ENCODE results near the gene CFAP410. TPM values are rescaled to one million over a fixed set of nuclear protein-coding genes. Genes with fewer than 3 reads are reported as not detected.
A peak's percentile ranks its signal among the peaks of the same experiment; 100 is the strongest.

CFAP410 gene
- total and polyA plus RNA-seq, 12 donors: 10.9 to 34.7 (median 13.9) TPM

DNA sequence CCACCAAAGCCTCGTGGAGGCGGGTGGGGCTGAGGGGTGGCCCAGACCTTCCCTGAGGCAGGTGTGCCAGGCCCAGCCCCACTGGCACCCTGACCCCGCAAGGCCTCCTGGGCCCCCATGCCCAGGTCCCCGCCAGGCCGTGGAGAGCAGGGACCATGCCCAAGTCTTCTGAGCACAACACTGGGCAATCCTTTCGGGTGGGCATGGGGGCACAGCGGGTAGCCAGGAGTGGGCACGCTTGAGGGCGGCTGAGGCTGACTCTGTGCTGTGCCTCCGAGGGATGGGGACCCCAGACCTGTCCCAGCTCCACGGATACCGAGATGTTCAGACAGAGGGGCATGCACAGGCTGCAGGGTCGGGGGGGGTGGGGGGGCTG lies 12.9 kb downstream of the CFAP410 start:
- no peak for ATAC-seq
- DNase-seq: no peak
- Histone ChIP-seq H3K4me1 (no peaks in the 10 kb centered on the region), H3K27ac (no peak overlapping the region), H3K27me3 (no peaks in the 10 kb centered on the region), H3K4me3 (no peak overlapping the region), H3K9me3 (no peaks in the 10 kb centered on the region), H3K36me3 (peaks cover 0 to 87% (median 43%) of the 10 kb centered on the region in 9 donors)
- intact Hi-C loops (cut with DNase I): loop anchor here in 1 of 10 donors (10.0 kb wide), 1 partner anchor 291 kb away; no protein-coding TSS in a partner anchor
- 88 to 94% methylated on average over 13 of the region's 13 CpGs for WGBS, 2 donors
- TF ChIP-seq, protein P1, sequence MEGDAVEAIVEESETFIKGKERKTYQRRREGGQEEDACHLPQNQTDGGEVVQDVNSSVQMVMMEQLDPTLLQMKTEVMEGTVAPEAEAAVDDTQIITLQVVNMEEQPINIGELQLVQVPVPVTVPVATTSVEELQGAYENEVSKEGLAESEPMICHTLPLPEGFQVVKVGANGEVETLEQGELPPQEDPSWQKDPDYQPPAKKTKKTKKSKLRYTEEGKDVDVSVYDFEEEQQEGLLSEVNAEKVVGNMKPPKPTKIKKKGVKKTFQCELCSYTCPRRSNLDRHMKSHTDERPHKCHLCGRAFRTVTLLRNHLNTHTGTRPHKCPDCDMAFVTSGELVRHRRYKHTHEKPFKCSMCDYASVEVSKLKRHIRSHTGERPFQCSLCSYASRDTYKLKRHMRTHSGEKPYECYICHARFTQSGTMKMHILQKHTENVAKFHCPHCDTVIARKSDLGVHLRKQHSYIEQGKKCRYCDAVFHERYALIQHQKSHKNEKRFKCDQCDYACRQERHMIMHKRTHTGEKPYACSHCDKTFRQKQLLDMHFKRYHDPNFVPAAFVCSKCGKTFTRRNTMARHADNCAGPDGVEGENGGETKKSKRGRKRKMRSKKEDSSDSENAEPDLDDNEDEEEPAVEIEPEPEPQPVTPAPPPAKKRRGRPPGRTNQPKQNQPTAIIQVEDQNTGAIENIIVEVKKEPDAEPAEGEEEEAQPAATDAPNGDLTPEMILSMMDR (IDR thresholded peaks at IDR 0.05): no peak

DNA sequence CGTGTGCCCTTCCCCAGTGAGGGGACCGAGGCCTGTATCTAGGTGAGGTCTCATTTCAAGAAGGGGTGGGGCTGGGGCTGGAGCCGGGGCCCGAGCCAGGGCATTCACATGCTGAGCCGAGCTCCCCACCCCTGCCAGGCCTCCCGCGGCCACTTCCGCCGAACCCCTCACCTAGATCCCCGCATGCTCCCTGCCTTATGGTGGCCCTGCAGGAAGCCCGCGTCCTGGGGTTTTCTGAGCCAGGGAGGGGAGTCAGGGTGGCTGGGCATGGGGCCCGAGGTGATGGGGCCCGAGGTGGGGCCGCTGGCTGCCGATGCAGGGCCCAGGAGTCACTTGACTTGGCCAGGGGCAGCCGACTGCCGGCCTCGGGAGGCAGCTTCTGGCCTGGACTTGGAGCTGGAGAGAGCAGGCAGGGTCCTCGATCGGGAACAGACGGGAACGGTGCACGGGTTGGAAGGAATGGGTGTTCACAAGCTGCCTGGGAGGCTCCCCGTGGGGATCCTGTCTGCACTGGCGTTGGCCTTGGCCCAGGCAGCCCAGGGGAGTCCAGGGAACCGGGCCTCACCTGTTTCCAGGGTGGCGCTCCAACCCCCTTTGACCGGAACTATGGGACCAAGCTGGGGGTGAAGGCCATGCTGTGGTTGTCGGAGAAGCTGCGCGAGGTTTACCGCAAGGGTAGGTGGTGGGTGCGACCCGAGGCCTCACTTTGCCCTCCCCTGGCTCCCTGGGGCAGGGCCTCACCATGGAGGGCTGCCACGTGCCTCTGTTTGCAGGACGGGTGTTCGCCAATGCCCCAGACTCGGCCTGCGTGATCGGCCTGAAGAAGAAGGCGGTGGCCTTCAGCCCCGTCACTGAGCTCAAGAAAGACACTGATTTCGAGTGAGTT lies 13.6 kb downstream of the CFAP410 start:
- Histone ChIP-seq H3K36me3 (peaks cover 0 to 90% (median 43%) of the 10 kb centered on the region in 9 donors), H3K4me3 (no peak overlapping the region), H3K27me3 (no peaks in the 10 kb centered on the region), H3K27ac (no peak overlapping the region), H3K4me1 (no peaks in the 10 kb centered on the region), H3K9me3 (no peaks in the 10 kb centered on the region)
- intact Hi-C loops (cut with DNase I): loop anchor here in 1 of 10 donors (10.0 kb wide), 1 partner anchor 291 kb away; no protein-coding TSS in a partner anchor
- TF ChIP-seq, protein P1 (IDR thresholded peaks at IDR 0.05): no peak
- DNase-seq: no peak
- peak in 2 of 8 donors; percentile 3 to 7 for ATAC-seq
- WGBS, 2 donors: 83 to 89% methylated on average over 44 of the region's 44 CpGs

DNA sequence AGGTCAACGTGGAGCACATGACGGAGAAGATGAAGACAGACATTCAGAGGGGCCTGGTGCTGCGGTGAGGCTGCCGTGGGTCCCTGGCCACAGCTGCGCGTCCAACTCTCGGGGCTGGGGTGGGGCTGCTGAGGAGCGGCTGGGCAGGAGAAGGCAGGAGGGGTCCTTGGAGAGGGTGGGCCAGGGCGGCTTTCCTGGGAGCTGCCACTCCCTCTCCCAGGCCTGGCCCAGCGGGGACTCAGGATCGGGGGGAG lies 14.4 kb downstream of the CFAP410 start:
- TF ChIP-seq, protein P1 (IDR thresholded peaks at IDR 0.05): no peak
- 94% methylated on average over 11 of the region's 11 CpGs for WGBS, 2 donors
- H3K9me3 ChIP-seq: no peaks in the 10 kb centered on the region
- H3K27ac ChIP-seq: no peak overlapping the region
- intact Hi-C loops (cut with DNase I): loop anchor here in 1 of 10 donors (10.0 kb wide), 1 partner anchor 290 kb away; no protein-coding TSS in a partner anchor
- H3K4me1 ChIP-seq: no peaks in the 10 kb centered on the region
- H3K36me3 ChIP-seq: peaks cover 0 to 90% (median 43%) of the 10 kb centered on the region in 9 donors
- ATAC-seq (no peak), DNase-seq (no peak)
- no peaks in the 10 kb centered on the region for H3K27me3 ChIP-seq
- H3K4me3 ChIP-seq: no peak overlapping the region

DNA sequence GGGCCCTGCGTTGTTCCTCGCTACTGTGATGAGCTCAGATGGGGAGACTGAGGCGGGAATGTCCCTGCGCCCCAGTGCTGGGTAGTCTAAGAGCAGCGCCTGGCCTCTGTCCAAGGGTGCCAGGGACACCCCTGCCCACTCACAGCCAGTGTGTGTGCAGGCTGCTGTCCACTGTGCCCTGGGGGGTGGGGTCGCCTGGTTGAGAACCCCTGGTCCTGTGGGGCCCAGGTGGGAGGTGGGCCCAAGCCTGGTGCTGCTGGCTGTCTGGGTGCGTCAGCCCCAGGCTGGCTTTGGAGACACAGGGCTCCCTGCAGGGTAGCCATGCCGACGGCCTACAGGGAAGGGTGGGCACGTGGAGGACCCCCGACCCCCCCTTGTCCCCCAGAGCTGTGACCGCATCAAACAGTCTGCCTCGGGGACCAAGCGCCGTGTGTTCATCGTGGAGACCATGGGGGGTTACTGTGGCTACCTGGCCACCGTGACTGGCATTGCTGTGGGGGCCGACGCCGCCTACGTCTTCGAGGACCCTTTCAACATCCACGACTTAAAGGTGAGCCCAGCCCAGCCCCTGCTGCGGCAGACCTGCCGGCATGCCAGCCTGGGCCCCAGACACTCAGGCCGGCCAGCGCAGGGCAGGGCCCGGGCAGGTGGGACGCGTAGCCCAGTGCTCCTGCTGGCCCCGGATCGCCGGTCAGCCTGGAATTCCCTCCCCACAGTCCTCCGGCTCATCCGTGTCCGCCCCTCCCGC lies 14.9 kb downstream of the CFAP410 start:
- WGBS, 2 donors: 95 to 96% methylated on average over 37 of the region's 37 CpGs
- Histone ChIP-seq H3K36me3 (peaks cover 0 to 94% (median 43%) of the 10 kb centered on the region in 9 donors), H3K4me3 (no peak overlapping the region), H3K27ac (no peak overlapping the region), H3K27me3 (no peaks in the 10 kb centered on the region), H3K4me1 (no peaks in the 10 kb centered on the region), H3K9me3 (no peaks in the 10 kb centered on the region)
- no peak for ATAC-seq
- DNase-seq: no peak
- TF ChIP-seq, protein P1 (IDR thresholded peaks at IDR 0.05): no peak
- intact Hi-C loops (cut with DNase I): loop anchor here in 1 of 10 donors (10.0 kb wide), 1 partner anchor 289 kb away; no protein-coding TSS in a partner anchor

Data from heart right ventricle (tissue), 16 donors.